HG02763 (cell line): ENCODE measurements around the gene ZNF768.

Source experiments
- ATAC-seq: cut with Tn5 transposase; IDR thresholded peaks from one replicate; pipeline ENCODE4 v1.9.1; 2021; ENCODE audit warnings: mild to moderate bottlenecking, moderate library complexity; ENCODE audit not compliant: unreplicated experiment

Gene ZNF768

DNA sequence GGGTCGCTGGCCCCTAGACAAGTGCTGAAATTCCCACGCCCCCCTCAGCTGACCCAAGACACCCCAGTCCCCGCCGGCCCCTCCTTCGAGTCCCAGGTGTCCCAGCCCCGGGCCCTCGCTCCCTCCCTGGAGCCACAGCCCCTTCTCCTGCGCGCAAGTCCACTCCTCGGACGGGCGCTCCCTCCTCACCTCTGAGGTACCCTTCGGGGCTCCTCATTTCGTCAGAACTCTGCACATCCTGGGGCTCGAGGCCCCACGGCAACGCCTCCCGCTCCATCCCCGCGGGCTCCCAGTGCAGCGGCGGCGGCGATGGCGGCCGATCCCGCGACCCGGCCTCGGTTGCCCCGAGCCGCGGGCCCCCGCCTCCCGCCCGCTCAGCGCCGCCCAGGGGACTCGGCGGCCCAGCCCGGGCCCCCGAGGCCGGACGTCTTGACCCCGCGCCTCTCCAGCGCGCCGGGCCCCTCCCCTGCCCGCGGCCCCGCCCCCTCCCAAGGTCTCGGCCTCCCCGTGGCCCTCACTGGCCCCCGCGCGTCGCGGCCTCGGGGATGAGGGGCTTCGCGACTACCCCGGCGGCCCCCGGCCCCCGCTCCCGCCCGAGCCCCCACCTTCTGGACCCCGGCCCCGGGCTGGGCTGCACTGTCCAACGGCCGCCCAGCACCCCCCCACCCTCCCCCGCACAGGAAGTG lies at the start of gene ZNF768:
TSS of gene ZNF768 (minus strand) at position 430 of the 686 bp plus-strand sequence. CDS start at position 277, 153 bp downstream.
- peak; percentile 25 for ATAC-seq

DNA sequence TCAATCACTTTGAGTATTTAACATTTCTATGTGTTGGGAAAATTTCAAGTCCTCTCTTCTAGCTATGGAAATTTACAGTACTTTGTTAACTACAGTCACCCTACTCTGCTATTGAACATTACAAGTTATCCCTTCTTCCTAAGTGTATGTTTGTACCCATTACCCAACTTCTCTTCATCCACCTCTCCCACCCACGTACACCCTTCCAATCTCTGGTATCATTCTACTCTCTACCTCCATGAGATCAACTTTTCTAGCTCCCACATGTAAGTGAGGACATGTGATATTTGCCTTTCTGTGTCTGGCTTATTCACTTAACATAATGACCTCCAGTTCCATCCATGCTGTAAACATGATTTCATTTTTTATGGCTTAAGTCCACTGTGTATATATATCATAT lies 48.3 kb upstream of the ZNF768 start:
- ATAC-seq = no peak

DNA sequence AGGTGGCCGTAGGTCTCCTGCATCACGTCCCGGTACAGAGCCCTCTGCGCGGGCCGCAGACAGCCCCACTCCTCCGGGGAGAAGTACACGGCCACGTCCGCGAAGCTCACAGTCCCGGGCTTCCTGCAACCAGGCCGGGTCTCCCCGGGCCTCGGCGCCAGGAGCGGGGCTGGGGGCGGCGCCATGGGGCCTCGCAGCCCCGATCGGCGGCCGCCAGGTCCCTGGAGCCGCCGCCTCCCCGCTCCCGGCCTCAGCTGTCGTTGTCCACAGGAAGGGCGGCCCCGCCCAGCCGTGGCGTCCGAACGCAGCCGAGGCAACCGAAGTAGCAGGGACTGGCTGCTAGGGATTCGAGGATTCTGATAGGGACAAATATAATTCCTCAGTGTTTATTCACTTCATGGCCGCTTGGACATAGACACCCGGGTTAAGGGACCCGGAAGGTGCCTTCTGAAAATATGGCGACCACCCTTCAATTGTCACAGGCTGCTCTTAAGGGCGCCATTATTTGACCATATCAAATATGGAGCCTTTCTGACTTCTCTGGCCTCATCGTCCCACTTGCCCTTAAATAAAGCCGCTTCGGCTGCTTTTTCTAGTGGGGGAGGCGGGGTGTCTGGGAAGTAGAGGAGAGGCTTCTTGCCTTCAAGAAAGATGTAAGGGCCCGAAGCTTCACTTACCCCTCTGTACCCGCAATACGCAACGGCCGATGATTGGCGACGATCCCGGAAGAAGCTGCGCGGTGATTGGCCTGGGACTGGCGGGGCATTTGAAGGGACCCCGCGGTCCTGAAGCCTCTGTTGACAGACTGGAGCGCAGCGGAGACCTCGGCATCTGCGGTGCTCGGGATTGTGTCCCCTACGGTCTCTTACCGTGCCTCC lies 45.3 kb upstream of the ZNF768 start, which contains the start of gene ZNF688:
TSS of gene ZNF688 (minus strand) at position 270 of the 878 bp plus-strand sequence. CDS start at position 185, 85 bp downstream.
- ATAC-seq = peak; percentile 72

DNA sequence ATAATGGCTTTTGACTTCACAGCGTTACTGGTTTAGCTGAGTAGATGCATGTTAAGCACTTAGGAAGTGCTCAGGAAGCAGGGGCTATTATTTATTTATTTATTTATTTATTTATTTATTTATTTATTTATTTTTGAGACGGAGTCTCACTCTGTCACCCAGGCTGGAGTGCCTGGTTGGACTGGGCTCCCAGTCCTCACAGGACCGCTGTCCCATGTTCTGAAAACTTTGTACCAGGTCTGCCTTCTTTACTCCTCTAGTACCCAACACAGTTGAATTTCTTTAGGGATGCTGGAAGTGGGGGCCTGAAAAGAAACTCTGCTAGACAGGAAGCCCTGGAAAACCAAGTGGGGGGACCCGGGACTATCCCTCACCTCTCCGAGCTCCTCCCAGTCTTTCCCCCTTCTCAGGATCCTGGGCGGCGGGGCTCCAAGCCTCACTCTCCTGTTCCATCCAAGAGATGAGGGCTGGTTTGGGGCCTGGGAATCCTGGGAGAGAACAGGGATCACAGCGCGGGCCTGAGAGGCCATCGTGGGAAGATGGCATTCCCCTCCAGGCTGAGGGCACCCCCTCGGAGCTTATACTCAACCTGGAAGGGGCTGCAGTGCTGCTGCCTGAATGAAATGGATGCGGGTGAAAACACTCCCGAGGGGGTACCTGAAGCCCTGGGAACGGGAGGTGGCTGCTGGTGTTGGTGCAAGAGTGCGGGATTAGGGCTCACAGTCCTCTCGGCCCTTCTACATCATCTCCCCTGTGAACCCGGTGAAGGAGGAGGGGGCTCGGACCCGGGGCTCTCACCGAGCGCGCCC lies 44.5 kb upstream of the ZNF768 start:
- no peak for ATAC-seq

DNA sequence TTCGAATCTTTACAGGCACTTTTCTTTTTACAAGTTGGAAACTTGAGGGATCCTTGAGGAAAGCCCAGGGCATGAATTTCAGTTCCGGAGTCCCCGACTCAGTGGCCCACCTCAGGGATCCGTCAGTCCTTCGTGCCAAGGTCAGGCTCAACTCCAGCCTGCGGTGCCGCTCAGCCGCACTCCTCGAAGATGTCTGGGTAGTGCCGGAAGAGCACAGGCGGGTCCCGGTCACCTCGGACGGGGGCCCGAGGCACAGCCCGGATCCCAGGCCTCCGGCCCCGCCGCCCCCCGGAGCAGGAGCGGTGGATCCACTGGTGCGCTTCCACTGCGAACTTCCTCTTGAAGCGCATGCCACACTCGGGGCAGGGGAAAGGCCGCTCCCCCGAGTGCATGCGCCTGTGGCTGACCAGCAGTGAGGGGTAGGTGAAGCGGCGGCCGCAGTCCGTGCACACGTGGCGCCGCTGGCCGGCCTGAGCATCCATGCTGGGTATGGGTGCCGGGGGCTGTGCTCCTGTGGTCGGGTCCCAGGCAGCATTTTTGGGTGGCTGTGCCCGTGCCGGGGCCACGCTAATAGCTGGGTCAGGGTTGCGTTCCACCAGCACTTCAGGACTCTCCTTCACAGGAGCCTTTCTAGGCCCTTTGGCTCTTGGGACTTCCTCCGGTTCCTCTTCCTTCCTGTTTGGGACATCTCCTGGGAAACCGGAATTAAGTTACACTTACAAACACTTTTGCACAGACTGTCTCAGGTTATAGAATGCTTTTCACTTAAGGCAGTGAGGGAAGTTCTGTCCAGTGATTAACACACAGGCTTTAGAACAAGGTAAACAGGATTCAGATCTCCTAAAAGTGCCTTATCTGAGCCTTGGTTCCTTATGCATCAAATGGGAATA lies 43.6 kb upstream of the ZNF768 start:
- ATAC-seq = no peak

DNA sequence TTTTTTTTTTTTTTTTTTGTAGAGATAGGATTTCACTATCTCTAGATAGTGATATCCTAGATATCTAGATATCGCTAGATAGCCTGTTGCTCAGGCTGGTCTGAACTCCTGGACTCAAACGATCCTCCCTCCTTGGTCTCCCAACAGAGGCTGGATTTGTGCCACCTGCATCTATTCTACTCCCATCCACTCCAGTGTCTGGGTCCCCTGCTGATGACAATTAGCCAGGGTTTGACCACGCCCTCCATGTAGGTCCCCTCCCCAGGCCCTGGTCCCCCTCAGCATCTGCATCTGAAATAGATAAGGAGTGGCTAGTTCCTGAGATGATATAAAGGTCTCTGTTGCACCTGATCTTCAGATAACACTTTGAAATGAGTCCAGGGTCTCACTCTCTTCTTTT lies 42.9 kb upstream of the ZNF768 start:
- ATAC-seq = no peak

DNA sequence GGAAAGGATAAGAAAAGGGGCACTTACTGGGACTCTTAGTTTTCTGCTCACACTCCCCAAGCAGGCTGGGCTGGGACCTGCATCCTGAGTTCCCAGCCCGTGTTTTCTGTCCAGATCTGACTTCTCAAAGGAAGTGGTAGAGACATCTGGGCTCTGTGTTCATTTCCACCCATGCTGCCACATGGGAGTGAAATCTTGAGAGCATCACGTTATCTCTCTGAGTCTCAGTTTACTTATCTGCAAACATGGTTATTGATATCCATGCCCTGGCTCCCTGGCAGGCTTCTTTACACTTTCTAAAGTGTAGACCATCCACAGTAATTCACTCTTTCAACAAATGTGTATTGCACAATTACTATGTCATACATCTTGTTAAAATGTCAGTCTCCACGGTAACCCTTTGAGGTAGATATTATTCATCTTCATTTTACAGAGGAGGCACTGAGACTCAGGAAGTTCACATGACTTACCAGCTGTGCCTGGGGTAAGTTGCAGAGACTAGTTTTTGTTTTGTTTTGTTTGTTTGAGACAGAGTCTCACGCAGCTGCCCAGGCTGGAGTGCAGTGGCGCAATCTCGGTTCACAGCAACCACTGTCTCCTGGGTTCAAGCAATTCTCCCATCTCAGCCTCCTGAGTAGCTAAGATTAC lies 41.7 kb upstream of the ZNF768 start:
- no peak for ATAC-seq

DNA sequence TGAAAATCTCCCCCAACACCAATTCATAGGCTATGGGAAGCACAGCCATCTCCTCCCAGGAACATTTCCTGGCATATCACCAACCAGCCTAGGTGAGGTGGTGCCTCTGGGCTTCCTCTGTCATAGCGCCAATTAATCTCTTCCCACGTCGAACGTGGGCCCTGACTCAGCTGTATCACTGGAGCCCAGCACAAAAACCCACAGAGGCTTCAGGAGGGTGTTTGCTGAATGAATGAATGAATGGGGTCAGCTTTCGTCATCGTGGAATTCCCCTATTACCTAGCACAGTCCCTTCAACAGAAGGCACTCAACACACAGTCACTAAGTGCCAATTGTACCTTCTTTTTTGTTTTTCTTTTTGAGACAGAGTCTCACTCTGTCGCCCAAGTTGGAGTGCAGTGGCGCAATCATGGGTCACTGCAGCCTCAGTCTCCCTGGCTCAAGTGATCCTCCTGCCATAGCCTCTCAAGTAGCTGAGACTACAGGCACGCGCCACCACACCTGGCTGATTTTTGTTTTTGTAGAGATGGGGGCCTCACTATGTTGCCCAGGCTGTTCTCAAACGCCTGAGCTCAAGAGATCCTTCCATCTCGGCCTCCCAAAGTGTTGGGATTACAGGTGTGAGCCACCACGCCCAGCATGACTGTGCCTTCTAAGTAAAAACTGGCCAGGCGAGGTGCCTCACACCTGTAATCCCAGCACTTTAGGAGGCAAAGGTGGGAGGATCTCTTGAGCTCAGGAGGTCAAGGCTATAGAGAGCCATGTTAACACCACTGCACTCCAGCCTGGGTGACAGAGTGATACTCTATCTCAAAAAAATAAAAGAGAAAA lies 41.0 kb upstream of the ZNF768 start:
- ATAC-seq = no peak

DNA sequence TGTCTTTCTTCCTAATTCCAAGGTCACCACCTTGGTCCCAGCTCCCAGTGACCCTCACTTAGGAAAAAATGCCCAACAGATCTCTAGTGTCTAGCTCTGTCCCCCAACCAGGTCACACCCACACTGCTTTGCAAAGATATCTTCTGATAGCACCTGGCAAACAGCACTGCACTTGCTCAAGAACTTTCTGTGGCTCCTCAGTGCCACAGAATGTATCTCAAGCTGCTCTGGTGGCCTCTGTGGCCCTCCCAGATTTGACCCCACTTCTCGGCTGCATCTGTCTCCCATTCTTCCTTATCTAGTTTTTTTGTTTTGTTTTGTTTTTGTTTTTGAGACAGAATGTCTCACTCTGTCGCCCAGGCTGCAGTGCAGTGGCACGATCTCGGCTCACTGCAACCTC lies 40.2 kb upstream of the ZNF768 start:
- no peak for ATAC-seq

DNA sequence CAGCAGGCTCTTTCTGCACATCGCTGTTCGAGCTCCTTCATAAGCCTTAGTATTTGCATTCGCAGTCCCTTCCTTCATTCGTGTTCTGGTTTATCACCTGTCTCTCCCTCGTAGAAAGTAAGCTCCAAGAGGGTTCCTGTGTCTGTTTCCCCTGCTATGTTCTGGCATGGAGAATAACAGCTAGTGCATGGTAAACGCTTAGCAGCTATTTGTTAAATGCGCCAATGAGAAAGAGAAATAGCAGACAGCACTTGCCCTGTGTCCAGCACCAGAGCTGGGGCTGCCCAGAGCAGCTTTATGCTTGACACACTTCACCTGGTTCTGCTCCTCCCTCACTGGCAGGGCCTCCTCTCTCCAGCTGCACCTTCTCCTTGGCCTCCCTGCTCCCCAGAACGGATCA lies 39.6 kb upstream of the ZNF768 start:
- ATAC-seq = no peak

DNA sequence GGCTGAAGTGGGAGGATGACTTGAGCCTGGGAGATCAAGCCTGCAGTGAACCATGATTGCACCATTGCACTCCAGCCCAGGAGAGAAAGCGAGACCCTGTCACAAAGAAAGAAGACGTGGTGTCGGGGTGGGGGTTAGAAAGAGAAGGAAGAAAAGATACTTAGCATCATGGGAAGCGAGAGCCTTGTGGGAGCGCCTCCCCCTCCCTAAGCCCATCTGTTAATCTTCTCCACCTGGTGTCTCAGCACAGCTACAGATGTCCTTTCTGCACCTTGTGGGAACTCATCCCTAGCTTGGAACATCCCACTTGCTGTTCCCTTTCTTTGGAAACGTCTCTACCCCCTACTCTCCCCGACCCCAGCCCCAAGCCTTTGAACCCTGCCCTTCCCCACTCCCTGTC lies 39.2 kb upstream of the ZNF768 start:
- ATAC-seq = no peak

DNA sequence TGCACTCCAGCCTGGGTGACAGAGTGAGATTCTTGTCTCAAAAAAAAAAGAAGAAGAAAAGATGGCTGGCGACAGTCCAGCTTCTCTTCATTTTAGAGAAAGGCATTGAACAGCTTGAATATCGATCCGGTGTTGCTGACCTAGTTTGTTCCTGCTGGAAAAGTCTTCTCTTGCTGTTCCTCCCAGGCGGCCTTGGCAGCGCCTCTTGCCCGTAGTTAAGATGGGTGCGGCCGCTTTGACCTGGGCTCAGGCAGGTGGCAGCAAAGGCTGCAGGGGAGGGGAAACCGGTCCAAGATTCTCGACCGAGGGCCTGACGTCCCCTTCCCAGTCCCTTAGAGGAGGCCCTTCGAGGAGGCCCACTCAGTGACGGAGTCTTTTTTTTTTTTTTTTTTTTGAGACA lies 35.7 kb upstream of the ZNF768 start:
- no peak for ATAC-seq

DNA sequence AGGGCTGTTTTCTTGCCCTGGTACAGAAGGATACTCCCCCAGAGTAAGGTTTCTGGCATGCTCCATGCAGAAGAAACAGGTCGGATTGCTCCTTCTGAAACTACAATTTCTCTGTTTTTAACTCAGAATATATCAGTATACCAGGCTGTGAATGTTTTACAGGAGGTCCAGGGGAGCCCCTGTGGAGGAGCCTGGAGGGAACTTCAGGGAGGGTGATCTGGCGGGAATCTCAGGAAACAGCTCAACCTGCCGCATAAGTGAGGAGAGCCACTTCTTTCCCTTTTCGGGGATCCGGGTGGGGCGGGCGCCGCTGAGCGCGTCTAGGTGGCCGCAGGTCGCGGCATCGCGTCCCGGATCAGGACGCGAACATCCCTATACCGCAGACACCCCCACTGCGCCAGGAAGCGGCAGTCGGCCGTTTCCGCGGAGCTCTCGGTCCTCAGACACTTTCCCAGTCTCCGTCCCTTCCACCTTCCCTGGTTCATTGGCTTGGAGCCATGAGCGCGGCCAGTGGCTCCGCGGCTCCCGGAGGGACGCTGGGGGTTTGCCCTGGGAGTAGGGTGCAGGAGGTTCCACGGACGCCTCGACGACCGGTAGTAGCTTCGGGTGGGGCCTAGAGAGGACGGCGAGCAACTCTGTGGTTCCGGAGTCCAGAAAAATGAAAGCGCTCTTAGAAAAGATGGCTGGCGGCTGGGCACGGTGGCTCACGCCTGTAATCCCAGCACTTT lies 34.9 kb upstream of the ZNF768 start:
- no peak for ATAC-seq

DNA sequence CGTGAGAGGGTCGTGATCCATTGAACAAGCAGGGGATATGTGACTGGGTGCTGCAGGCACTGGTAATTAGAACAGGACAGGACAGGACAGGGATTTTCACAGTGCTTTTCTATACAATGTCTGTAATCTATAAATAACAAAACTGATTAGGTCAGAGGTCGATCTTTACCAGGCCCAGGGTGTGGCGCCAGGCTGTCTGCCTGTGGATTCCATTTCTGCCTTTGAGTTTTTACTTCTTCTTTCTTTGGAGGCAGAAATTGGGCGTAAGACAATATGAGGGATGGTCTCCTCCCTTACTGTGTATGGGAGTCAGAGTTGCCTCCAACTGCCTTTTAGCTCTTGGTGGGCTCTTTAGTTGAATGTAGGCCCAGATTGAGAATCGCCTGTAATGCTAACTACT lies 33.3 kb upstream of the ZNF768 start:
- ATAC-seq = no peak

DNA sequence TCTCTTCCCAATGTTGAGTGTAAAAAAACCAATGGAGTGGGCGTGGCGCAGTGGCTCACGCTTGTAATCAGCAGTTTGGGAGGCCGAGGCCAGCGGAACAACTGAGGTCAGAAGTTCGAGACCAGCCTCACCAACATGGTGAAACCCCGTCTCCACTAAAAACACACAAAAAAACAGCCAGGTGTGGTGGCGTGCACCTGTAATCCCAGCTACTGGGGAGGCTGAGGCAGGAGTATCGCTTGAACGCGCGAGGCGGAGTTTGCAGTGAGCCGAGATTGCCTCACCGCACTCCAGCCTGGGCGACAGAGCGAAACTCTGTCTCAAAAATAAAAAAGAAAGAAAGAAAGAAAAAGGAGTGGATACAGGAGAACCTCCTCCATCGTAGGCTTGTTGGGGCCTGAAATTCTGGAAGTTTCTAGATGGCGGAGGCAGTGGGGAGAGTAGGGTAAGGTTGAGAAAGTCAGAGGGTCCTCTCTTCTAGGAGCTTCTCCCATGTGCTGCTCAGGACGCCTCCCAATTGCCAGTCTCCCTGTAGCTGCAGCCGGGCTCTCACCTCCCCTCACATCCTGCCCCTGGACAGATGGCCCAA lies 32.5 kb upstream of the ZNF768 start:
- no peak for ATAC-seq

DNA sequence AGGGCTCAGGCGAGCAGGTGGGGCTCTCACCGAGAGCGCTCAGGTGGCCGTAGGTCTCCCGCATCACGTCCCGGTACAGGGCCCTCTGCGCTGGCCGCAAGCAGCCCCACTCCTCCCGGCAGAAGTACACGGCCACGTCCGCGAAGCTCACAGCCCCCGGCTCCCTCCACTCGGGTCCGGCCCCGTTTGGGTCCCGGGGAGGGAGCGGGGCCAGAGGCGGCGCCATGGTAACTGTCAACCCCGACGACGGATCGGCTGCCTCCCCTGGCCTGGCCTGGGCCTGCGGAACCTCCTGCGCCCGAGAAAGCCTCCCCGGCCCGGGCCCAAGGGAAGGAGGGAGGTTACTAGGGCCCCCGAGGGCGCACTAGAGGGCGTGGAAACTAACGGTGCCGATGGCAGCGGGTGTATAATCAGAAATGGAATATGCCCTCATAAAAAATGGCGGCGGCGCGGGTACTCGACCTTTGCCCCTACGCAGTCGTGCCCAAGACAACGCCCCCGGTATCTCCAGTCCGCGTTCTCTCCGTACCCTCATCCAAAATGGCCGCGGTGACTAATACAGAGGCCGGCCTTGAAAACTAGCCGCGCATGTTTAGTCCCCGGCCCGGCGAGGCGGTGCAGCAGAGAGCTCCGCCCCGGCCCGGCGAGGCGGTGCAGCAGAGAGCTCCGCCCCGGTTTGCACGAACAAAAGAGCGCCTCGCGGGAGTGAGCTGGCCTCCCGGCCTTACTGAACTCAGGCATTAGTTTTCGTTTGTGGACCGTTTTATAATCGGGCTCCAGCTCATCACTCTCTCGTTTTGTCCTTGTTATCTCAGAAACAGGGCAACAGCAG lies 31.8 kb upstream of the ZNF768 start, which contains the start of gene ZNF764:
TSS of gene ZNF764 (minus strand) at position 418 of the 832 bp plus-strand sequence. CDS start at position 226, 192 bp downstream.
- peak; percentile 89 for ATAC-seq

DNA sequence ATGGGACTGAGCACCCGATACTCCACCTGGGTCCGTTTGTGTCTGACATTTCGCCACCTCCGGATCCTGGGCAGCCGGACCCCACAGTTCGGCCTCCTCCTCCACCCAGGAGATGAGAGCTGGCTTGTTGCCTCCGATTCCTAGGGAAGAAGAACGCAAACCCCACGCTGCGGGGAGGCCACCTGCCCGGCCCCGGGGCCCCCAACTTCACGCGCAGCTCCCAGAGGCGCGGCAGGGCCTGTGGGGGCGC lies 31.3 kb upstream of the ZNF768 start:
- ATAC-seq = peak; percentile 4
